Epithelial cell of esophagus (primary cell): Measurements from ENCODE around the gene PLIN1.

Source experiments
- DNase-seq: peaks from one replicate; pipeline ENCODE4 v3.0.0; 2010; ENCODE audit warnings: low read depth
- H3K4me3 ChIP-seq: 2 replicates; pipeline ENCODE4 v1.5.1; 2011; ENCODE audit warnings: mild to moderate bottlenecking, low read length, control low read depth
- TF ChIP-seq, protein P1 (sequence below): IDR thresholded peaks from 2 replicates; pipeline ENCODE4 v1.5.1; 2011; ENCODE audit warnings: low read depth, mild to moderate bottlenecking, low read length, control low read depth, inconsistent platforms; ENCODE audit not compliant: insufficient read depth; ENCODE audit errors: missing control alignments

PLIN1 gene

DNA sequence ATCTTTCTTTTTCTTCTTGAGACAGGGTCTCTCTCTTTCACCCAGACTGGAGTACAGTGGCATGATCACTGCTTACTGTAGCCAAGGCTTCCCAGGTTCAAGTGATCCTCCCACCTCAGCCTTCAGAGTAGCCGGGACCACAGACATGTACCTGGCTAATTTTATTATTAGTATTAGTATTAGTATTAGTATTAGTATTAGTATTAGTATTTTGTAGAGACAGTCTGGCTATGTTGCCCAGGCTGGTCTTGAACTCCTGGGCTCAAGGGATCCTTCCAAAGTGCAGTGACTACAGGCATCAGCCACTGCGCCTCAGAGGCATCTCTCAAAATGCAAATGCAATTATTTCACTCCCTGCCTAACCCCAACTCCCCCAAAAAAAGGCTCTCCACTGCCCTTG, 25.6 kb downstream of the PLIN1 start:
- TF ChIP-seq, protein P1, sequence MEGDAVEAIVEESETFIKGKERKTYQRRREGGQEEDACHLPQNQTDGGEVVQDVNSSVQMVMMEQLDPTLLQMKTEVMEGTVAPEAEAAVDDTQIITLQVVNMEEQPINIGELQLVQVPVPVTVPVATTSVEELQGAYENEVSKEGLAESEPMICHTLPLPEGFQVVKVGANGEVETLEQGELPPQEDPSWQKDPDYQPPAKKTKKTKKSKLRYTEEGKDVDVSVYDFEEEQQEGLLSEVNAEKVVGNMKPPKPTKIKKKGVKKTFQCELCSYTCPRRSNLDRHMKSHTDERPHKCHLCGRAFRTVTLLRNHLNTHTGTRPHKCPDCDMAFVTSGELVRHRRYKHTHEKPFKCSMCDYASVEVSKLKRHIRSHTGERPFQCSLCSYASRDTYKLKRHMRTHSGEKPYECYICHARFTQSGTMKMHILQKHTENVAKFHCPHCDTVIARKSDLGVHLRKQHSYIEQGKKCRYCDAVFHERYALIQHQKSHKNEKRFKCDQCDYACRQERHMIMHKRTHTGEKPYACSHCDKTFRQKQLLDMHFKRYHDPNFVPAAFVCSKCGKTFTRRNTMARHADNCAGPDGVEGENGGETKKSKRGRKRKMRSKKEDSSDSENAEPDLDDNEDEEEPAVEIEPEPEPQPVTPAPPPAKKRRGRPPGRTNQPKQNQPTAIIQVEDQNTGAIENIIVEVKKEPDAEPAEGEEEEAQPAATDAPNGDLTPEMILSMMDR, result no peak
- no peak for DNase-seq
- no peak overlapping the region for H3K4me3 ChIP-seq

DNA sequence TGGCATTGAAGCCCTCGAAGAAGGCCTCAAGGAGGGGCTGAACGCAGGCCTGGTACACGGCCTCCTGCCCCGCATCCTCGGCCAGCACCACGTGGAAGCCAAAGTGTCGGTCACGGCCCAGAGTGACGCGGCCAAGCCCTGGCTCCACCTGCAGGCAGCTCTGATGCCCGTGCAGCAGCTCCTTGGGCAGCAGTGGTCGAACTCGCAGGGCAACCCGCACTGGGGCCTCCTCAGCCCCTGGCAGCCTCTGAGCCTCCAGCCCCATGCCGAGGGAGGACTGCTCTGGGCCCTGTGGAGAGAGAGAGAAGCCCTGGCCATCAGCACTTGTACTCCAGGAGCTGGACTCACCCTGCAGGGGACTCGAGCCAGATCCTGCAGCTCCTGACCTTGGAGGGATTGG, 26.5 kb downstream of the PLIN1 start:
- no peak for DNase-seq
- TF ChIP-seq, protein P1, result no peak
- no peak overlapping the region for H3K4me3 ChIP-seq

DNA sequence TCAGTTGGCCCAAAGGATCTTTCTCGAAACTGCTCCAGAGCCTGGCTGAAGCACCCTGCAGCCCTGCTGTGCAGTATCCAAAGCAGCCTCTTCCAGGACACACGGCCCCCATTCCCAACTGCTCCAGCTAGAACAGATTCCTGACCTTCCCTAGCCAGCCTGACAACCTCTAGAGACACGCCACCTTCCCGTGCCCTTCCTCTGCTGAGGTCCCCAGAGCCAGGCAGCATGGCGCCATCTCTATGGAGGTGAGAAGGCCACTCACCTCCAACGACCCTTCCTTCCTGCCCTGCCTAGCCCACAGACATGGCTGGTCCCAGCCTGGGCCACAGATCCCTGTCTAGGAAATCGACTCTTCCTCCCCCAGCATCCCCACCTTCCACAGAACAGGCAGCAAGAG, 27.0 kb downstream of the PLIN1 start:
- TF ChIP-seq, protein P1, result no peak
- no peak for DNase-seq
- no peak overlapping the region for H3K4me3 ChIP-seq

DNA sequence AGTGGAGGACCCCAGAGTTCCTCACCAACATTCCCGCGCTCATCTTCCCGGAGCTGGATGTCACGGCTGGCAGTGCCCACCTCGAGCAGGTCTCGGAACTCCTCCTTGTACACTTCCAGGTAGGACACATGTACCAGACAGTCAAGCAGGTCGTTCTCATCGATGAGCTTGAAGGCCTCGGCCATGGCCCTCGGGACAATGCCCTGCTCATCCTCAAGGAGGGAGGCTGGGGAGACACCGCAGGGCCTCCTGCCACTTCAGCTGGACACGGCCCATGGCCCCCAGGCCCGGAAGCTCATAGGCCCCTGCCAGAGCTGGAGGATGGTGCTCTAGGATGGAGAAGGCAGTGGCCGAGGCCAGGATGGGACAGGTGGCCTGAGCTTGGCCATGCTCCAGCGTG, 29.5 kb downstream of the PLIN1 start:
- TF ChIP-seq, protein P1, result no peak
- no peak overlapping the region for H3K4me3 ChIP-seq

DNA sequence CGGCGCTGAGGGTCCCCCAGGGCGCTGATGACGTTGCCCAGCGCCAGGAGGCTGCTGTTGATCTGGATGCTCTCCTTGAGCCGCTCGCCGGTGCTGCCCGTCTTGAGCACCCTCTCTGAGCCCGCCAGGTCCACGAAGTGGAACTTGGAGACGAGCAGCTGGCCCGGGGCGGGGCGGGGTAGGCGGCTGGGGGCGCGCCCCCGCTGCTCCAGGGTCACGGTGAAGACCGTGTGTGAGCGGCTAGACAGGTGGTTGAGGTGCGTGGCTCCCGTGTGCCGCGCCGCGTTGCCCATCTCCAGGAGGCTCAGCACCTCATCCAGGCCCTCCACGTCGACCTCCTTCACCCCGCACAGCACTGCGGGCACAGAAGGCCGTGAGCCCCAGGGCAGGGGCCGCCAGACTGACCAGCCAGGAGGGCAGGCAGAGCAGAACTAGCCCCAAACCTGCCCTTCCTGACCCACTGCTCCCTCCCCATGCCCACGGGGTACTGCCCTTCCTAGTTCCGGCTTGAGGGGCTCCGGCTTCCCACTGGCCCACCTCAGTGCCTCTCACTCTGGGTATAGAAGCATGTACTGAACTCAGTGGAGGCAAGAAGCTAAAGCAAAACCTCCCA, 30.0 kb downstream of the PLIN1 start:
- TF ChIP-seq, protein P1, result no peak

More for the DNA sequence above, 29.5 kb downstream of the PLIN1 start:
- DNase-seq, result no peak

DNA sequence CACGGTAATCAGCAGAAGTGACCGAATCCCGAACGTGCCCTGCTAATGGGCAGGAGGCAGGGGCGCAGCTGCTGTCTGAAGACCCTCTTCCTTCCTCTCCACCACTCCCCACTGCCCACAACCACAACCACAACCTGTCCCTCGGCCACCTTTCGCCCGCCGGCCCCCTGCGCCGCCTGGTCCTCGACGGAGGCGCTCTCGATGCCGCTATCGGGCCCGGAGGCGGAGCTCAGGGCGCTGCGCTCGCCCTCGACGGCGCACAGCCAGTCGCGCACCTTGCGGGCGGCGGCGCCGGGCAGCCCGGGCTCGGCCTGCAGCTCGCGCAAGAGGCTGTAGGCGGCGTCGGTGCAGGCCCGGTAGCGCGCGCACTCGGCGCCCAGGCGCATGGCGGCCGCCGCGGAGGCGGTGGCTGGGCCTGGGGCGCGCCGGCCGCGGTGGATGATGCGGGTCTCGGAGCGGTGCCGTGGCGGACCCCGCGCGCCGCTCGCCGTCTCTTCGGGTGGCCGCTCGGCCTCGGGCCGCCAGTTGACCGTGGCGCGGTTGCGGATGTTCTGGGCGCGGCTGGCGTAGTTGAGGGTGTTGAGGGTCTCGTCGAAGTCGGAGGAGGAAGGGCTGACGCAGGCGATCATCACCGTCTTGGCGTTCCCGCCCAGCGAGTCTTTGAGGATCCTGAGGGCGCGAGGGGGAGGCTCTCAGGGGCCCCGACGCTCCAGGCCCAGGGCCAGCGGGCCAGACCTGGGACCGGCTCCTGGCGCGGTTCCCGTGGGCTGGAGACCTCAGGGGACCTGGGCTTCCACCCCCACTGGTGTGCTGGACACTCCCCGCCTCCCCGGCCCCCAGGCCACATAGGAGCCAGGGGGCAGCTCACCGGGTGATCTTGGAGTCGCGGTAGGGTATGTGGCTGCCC, 30.8 kb downstream of the PLIN1 start:
- H3K4me3 ChIP-seq, result no peak overlapping the region
- TF ChIP-seq, protein P1, result no peak
- no peak for DNase-seq

More for the DNA sequence above, 30.0 kb downstream of the PLIN1 start:
- no peak overlapping the region for H3K4me3 ChIP-seq
- DNase-seq, result no peak
